GM21576 (cell line): ENCODE measurements around the gene FAM236A.
"Not testable (repeated sequence)": the region's sequence is repeated elsewhere in the genome, so short reads cannot be mapped to it uniquely, and the experiment has no call there.

Experiments used
- ATAC-seq: cut with Tn5 transposase; IDR thresholded peaks from one replicate; pipeline ENCODE4 v1.9.1; 2021; ENCODE audit warnings: mild to moderate bottlenecking, moderate library complexity; ENCODE audit not compliant: unreplicated experiment

FAM236A gene

DNA sequence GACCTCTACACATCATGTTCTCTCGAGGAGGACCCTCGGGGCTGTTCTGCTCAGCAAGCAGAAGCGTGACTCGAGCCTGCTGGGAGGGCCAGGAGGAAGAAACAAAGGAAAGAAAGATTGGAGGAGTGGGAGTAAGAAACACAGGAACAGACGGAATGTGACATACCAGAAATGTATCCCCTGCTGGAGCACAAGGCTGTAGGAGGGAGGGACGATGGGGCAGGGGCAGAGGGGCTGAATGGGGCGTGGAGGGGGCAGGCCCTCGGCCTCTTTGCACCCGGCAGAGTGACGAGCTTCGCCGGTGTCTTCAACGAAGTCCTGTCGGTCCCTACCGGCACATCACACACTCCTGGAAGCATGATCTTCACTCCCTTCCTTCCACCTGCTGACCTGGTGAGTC, at the start of gene FAM236A:
TSS of gene FAM236A (plus strand) at position 301 of the 400 bp plus-strand sequence. CDS start at position 358, 57 bp downstream.
- not testable (repeated sequence) for ATAC-seq

DNA sequence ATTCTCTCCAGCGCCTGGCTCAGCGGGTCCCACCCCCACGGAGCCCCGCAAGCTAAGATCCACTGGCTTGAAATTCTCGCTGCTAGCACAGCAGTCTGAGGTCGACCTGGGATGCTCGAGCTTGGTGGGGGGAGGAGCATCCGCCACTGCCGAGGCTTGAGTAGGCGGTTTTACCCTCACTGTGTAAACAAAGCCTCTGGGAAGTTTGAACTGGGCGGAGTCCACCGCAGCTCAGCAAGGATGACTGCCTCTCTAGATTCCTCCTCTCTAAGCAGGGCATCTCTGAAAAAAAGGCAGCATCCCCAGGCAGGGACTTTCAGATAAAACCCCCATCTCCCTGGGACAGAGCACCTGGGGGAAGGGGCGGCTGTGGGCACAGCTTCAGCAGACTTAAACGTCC, 48.3 kb upstream of the FAM236A start:
- ATAC-seq = not testable (repeated sequence)

DNA sequence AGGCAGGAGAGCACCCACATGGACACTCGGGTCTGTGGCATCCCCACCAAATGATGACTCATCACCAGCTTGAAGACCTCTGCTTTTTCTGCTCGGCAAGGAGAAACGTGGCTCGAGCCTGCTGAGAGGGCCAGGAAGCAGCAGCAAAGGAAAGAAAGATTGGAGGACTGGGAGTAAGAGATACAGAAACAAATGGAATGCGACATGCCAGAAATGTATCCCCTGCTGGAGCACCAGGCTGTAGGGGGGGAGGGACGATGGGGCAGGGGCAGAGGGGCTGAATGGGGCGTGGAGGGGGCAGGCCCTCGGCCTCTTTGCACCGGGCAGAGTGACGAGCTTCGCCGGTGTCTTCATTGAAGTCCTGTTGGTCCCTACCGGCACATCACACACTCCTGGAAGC, 25.7 kb upstream of the FAM236A start, which contains the start of gene FAM236C:
TSS of gene FAM236C (plus strand) at position 301 of the 400 bp plus-strand sequence. CDS start 100 bp downstream, outside the sequence.
- ATAC-seq = not testable (repeated sequence)

DNA sequence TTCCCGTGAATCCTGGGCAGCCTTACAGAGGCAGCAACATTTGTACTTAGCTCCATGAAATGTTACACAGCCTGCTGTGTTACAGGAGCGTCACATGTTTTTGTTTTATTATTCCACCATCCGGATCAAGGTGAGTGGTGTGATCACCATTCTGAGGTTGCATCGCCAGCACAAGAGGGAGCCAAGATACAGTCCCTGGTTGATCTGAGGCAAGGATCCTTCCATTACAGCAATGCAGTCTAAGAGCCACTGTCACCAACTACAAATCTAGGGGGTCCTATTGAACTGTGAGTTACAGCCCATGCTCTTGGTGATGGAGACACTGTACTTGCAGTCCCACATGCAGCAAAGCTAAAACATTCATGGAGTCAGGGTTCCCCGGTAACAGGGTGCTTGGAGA, 21.9 kb upstream of the FAM236A start:
- ATAC-seq = not testable (repeated sequence)

DNA sequence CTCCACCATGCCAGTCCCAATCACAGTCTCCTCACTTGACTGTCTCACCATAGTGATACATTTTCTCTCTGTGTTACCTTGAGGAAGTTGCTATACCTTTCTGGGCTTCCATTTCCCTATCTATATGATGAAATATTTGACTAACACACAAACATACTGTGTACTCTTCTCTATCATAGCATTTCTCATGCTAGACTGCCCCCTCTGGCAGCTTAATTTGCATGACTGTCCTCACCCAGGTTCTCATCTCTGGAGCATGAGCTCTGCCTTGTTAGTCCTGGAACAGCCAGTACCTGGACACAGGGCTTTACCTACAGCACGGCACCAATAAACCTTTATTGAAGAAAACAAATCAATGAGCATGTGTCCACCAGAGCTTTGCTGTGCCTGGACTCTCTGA, 5.7 kb upstream of the FAM236A start:
- ATAC-seq = not testable (repeated sequence)

DNA sequence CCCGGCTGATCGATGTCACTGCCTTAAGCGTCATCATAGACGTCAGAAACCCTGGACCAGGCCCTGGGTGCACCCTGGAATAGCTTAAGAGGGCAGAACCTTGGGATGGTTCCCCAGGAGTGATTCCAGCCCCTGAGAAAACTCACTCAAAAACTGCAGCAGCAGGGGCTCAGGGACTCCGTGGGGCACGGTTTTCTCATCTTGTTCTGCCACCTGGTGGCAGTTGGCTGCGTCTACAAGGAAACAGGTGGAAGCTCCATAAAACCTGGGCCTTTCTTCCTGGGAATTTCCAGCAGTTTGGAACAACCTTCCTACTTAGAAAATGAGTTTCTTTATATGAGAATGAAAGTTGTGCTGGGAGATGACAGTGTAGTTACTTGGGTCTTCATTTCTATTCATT, 1.6 kb upstream of the FAM236A start:
- ATAC-seq = not testable (repeated sequence)

DNA sequence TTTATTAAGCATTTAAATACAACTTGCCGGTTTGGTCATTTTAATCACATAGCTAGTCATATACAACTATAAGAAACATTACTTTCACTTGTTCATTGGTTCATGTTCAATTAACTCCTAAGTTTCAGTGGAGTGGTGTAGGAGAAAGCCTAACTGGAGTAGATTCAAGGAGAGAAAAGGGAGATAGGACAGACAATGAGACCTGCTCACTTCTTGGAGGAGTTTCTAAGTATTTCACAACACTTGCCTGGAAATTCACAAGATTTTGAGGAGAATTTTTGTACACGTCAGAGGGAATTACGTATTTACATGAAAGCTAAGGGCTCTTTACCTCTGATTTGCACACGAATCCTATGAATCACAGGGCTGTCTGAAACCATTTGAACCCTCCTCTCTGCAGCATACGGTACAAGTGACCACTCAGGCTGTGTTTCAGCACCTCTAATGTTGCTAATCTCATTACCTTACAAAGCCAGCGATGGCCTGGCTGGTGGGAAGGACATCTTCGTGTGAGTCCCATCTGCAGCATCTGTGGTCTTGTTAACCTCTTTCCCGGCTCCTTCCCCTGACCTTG, 1.0 kb upstream of the FAM236A start:
- not testable (repeated sequence) for ATAC-seq

DNA sequence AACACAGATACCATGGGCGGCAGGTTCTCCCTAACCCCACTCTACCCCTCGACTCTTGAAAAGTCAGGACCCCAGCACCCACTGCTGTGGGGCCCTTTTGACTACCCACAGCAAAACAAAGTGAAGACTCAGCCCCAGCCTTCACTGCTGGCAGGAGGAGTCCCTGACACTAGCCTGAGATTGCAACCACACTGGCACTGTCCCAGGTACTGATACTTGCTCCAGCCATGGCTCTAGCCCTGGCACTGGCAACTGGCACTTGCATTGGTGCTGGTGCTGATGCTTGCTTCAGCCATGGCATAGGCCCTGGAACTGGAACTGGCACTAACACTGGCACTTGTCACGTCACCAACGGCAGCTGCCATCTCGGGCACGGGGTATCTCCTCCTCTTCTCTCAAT, 4.3 kb downstream of the FAM236A start:
- ATAC-seq = not testable (repeated sequence)

DNA sequence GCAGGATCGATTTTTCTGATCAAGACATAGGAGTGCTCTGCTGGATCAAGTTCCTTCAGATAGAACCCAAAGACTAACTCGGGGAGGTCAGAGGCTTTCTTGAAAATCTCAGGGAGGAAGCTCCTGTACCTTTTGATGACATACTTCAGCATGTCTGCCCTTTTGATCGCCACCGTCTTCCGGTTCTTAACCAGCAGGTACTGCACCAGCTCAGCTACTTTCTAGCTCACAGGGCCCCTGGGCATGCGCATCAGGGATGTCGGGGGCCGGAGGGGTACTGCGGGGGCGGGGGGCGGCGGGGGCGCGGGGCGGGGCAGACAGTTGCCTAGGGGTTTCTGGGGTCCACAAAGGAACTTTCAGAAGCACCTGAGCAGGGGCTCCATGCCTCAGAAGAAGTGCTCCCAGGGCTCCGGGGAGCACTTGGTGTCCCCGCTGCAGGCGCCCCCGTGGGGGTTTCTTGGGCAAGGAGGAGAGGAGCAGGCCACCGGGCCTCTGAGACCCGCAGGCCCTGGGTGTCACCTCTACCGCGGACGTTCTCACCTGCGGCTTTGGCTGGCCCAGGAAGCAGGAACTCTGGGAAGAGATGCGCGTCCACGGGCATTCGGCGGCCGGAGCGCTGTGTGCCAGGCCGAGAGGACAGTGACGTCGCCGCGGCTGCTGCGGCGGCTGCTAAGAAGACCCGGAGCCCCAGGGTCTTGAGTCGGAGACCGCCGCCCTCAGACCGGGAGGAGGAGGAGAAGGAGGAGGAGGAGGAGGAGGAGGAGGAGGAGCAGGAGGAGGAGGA, 5.2 kb downstream of the FAM236A start:
- peak; percentile 77 for ATAC-seq

DNA sequence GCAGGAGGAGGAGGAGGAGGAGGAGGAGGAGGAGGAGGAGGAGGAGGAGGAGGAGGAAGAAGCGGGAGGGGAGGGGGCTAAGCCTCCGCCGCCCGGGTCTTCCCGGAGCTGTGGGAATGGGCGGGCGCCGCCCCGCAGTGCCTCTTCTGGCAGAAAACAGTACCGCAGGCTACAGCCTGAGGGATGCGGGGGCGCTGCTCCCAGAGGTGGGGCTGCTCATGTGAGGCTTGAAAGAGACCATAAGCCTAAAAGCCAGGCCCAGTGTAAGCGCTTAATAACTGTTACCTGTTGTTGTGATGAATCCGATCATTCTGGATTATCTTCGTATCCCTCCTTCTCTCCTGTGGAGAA, 5.8 kb downstream of the FAM236A start, which contains the start of gene DMRTC1:
TSS of gene DMRTC1 (minus strand) at position 19 of the 351 bp plus-strand sequence. CDS start 68,143 bp downstream, outside the sequence.
- peak; percentile 86 for ATAC-seq

DNA sequence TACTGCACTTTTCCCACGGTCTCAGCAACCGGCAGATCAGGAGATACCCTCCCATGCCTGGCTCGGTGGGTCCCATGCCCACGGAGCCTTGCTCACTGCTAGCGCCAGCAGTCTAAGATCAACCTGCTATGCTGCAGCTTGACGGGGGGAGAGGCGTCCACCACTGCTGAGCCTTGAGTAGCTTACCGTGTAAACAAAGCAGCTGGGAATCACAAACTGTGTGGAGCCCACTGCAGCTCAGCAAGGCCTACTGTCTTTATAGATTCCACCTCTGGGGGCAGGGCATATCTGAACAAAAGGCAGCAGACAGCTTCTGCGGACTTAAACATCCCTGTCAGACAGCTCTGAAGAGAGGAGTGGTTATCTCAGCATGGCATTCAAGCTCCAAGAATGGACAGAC, 22.0 kb downstream of the FAM236A start:
- ATAC-seq = not testable (repeated sequence)

DNA sequence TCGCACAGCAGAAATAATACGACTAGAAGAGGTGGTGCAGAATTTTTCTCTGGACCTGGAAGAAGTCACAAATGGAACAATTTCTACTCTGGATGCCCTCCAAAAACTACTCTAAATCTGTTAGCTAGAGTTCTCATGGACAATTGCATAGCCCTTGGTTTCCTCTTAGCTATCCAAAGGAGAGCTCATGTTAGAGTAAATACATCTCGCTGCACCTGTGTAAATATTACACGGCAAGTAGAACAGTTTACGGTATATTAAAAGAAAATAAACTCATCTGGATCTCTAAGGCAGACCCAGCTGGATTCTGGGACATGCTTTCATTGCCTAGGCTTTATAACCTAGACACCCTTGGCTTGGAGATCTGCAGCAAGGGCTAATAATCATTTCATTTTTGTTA, 33.9 kb downstream of the FAM236A start:
- ATAC-seq = not testable (repeated sequence)

DNA sequence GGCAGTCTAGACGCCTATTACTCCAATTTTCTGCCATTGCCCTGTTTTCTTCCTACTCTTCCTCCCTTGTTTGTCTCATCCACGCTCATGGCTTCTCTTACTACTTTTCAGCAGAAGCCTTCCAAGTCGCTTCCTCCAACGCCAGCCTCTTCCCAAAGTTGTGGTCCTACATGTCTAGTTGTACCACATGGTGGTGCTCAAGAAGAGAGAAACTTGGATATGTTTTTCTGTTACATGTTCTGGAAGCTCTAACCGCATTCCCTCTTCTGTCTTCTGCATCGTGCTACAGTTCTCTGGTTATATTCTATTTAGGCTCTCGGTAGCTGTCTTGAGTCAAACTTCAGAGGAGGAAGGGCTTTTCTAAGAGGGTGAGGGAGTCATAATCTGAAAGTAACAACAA, 36.9 kb downstream of the FAM236A start:
- not testable (repeated sequence) for ATAC-seq

DNA sequence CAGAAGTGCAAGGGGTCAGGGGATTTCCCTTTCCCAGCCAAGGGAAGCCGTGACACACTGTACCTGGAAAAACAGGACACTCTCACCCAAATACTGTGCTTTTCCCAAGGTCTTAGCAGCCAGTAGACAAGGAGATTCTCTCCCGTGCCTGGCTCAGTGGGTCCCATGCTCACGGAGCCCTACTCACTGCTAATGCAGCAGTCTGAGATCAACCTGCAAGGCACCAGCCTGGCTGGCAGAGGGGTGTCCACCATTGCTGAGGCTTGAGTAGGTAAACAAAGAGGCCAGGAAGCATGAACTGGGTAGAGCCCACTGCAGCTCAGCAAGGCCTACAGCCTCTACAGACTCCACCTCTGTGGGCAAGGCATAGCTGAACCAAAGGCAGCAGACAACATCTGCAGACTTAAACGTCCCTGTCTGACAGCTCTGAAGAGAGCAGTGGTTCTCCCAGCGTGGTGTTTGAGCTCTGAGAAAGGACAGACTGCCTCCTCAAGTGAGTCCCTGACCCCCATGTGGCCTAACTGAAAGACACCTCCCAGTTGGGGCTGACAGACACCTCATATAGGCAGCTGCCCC, 43.0 kb downstream of the FAM236A start:
- ATAC-seq = not testable (repeated sequence)
